ENCODE measurements around the gene CCL4L2.
"Not testable (repeated sequence)": the region's sequence is repeated elsewhere in the genome, so short reads cannot be mapped to it uniquely, and the experiment has no call there.

DNA sequence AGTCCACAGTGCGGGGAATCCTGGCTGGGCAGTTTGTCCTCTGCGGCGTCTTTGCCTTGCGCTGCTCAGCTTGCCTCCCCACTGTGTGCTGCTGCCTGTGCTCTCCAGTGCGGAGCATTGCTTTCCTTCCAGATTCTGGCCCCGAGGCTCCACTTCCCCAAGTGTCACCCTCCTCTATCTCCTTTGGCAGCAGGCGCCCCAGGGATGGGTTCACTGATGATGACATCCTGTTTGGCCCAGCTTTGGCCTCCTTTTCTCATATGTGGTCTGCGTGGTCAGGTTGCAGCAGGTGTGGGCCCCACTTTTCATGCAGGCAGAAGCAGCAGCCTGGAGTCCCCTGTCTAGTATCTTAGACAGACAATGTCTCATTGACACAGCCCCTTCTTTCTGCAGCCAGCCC lies 9.4 kb upstream of the CCL4L2 start:
- not testable (repeated sequence) for TF ChIP-seq POLR2A (IDR thresholded peaks at IDR 0.05)
- TF ChIP-seq, protein P1, sequence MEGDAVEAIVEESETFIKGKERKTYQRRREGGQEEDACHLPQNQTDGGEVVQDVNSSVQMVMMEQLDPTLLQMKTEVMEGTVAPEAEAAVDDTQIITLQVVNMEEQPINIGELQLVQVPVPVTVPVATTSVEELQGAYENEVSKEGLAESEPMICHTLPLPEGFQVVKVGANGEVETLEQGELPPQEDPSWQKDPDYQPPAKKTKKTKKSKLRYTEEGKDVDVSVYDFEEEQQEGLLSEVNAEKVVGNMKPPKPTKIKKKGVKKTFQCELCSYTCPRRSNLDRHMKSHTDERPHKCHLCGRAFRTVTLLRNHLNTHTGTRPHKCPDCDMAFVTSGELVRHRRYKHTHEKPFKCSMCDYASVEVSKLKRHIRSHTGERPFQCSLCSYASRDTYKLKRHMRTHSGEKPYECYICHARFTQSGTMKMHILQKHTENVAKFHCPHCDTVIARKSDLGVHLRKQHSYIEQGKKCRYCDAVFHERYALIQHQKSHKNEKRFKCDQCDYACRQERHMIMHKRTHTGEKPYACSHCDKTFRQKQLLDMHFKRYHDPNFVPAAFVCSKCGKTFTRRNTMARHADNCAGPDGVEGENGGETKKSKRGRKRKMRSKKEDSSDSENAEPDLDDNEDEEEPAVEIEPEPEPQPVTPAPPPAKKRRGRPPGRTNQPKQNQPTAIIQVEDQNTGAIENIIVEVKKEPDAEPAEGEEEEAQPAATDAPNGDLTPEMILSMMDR (IDR thresholded peaks at IDR 0.05): not testable (repeated sequence)
